ENCODE results near the gene CYP26C1.

CYP26C1 gene

DNA sequence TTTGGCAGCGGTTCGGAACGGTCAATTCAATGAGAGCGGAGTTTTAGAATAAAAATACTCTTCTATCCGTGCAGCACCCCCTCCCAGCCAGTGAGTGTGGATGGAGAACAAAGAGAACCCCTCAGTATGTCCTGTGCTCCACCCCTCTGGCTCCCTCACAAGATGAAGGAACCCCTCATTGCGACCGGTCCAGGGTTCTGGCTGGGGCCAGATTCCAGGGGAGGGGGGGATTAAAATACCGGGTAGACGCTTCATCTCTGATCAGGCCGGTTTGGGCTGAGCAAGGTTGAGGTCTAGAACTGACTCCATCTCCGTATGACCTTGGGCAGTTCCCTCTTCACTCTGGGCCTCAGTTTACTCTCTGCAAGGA, 5.9 kb downstream of the CYP26C1 start:
- no peaks in the 10 kb centered on the region for H3K79me2 ChIP-seq (ENCODE audit: insufficient read depth, low read length)
- no peaks in the 10 kb centered on the region for H3K27me3 ChIP-seq (ENCODE audit: insufficient read depth, low read length, poor library complexity, severe bottlenecking)
- TF ChIP-seq EZH2phosphoT487 (IDR thresholded peaks at IDR 0.05; ENCODE audit: borderline replicate concordance) (no peak), CTCF (conservative IDR thresholded peaks at IDR 0.05; ENCODE audit: low read length) (no peak)
- H2AFZ ChIP-seq (ENCODE audit: low read length) = no peak overlapping the region
- H3K9me3 ChIP-seq (ENCODE audit: insufficient read depth, low read depth, low read length) = no peaks in the 10 kb centered on the region
- H4K20me1 ChIP-seq (ENCODE audit: insufficient read depth, low read length, poor library complexity, severe bottlenecking) = no peaks in the 10 kb centered on the region
- no peak overlapping the region for H3K4me3 ChIP-seq (ENCODE audit: low read length, poor library complexity, severe bottlenecking)
- no peaks in the 10 kb centered on the region for H3F3A ChIP-seq (ENCODE audit: low read depth)
- no peaks in the 10 kb centered on the region for H3K9me2 ChIP-seq (replicated peaks; ENCODE audit: low read depth, low read length)
- H3K4me1 ChIP-seq (ENCODE audit: insufficient read depth, low read length, poor library complexity, severe bottlenecking) = no peaks in the 10 kb centered on the region
- H3K4me2 ChIP-seq (ENCODE audit: low read depth, low read length, poor library complexity, severe bottlenecking) = no peak overlapping the region
- no peak overlapping the region for H3K9ac ChIP-seq (ENCODE audit: low read depth, low read length, poor library complexity, severe bottlenecking)
- H3K36me3 ChIP-seq (ENCODE audit: insufficient read depth, low read length) = no peaks in the 10 kb centered on the region

DNA sequence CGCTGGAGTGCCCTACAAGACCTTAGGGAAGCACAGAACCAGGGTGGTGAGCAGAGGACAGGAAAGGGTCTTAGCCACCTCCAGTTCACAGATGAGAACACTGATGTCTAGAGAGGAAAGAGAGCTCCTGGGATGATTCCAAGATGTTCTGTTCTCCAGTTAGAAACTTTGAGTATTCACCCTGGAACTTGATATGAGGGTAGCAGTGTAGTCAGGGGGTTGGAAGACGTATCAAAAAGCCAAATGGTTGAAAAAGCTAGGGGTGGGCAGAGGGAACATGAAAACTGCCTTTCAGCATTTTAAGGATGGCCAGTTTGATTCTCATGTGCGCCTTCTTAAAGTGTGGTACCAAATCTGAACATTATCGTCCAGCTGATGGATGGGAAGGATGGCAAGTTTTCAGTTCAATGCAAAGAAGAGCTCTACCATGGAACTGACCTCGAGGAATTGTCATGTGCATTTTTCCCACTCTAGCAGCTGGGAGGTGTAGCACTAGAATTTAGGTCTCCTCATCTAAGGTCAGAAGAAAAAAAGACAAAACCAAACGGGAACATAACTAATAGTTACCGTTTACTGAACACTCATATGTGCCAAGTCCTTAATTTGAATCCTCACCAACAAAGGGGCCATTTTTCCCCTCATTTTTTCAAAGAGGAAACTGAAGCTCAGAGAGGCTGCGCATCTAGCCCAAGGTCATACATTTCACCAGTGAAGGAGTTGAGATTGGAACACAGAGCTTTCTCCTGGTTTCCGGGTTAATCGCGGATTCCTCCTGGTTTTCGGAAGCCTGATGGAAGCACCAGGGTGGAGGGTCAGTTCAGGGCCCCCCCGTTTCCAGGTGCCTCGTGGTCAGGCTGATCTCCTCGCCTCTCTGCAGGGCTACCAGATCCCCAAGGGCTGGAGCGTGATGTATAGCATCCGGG, 7.1 kb downstream of the CYP26C1 start:
- Histone ChIP-seq H3K4me3 (ENCODE audit: low read length, poor library complexity, severe bottlenecking) (no peak overlapping the region), H4K20me1 (ENCODE audit: insufficient read depth, low read length, poor library complexity, severe bottlenecking) (no peaks in the 10 kb centered on the region), H3K36me3 (ENCODE audit: insufficient read depth, low read length) (no peaks in the 10 kb centered on the region), H3K9me2 (replicated peaks; ENCODE audit: low read depth, low read length) (no peaks in the 10 kb centered on the region), H3K27me3 (ENCODE audit: insufficient read depth, low read length, poor library complexity, severe bottlenecking) (no peaks in the 10 kb centered on the region), H3K9me3 (ENCODE audit: insufficient read depth, low read depth, low read length) (no peaks in the 10 kb centered on the region), H3K79me2 (ENCODE audit: insufficient read depth, low read length) (no peaks in the 10 kb centered on the region), H3K4me1 (ENCODE audit: insufficient read depth, low read length, poor library complexity, severe bottlenecking) (no peaks in the 10 kb centered on the region), H2AFZ (ENCODE audit: low read length) (no peak overlapping the region), H3K4me2 (ENCODE audit: low read depth, low read length, poor library complexity, severe bottlenecking) (no peak overlapping the region), H3K9ac (ENCODE audit: low read depth, low read length, poor library complexity, severe bottlenecking) (no peak overlapping the region), H3F3A (ENCODE audit: low read depth) (no peaks in the 10 kb centered on the region)
- TF ChIP-seq CTCF (conservative IDR thresholded peaks at IDR 0.05; ENCODE audit: low read length) (no peak), EZH2phosphoT487 (IDR thresholded peaks at IDR 0.05; ENCODE audit: borderline replicate concordance) (no peak)

GRCh38 chr10:93068411-93069244, 8.0 kb downstream of the CYP26C1 start:
- no peaks in the 10 kb centered on the region for H4K20me1 ChIP-seq (ENCODE audit: insufficient read depth, low read length, poor library complexity, severe bottlenecking)
- H3K4me3 ChIP-seq (ENCODE audit: low read length, poor library complexity, severe bottlenecking) = no peak overlapping the region
- H3K9ac ChIP-seq (ENCODE audit: low read depth, low read length, poor library complexity, severe bottlenecking) = no peak overlapping the region
- TF ChIP-seq EZH2phosphoT487 (IDR thresholded peaks at IDR 0.05; ENCODE audit: borderline replicate concordance) = no peak
- TF ChIP-seq CTCF (conservative IDR thresholded peaks at IDR 0.05; ENCODE audit: low read length) = no peak
- no peak overlapping the region for H3K4me2 ChIP-seq (ENCODE audit: low read depth, low read length, poor library complexity, severe bottlenecking)
- H3K79me2 ChIP-seq (ENCODE audit: insufficient read depth, low read length) = no peaks in the 10 kb centered on the region
- H3K27me3 ChIP-seq (ENCODE audit: insufficient read depth, low read length, poor library complexity, severe bottlenecking) = no peaks in the 10 kb centered on the region
- no peaks in the 10 kb centered on the region for H3K9me2 ChIP-seq (replicated peaks; ENCODE audit: low read depth, low read length)
- H3K36me3 ChIP-seq (ENCODE audit: insufficient read depth, low read length) = no peaks in the 10 kb centered on the region
- H3K9me3 ChIP-seq (ENCODE audit: insufficient read depth, low read depth, low read length) = no peaks in the 10 kb centered on the region
- no peak overlapping the region for H2AFZ ChIP-seq (ENCODE audit: low read length)
- H3F3A ChIP-seq (ENCODE audit: low read depth) = no peaks in the 10 kb centered on the region
- H3K4me1 ChIP-seq (ENCODE audit: insufficient read depth, low read length, poor library complexity, severe bottlenecking) = peaks cover 7% of the 10 kb centered on the region

Data from Loucy (cell line).